IPS-18a (cell line): Measurements from ENCODE around the gene DCAF4L1.

Experiments used
- H3K27ac ChIP-seq: one replicate; pipeline ENCODE4 v1.5.1; 2013; ENCODE audit warnings: low read length
- H3K27me3 ChIP-seq: one replicate; pipeline ENCODE4 v1.6.1; 2013; ENCODE audit warnings: mild to moderate bottlenecking, low read length; ENCODE audit not compliant: control insufficient read depth, insufficient read depth
- H3K36me3 ChIP-seq: one replicate; pipeline ENCODE4 v1.6.1; 2013; ENCODE audit warnings: low read depth, low read length; ENCODE audit not compliant: control insufficient read depth
- H3K4me1 ChIP-seq: one replicate; pipeline ENCODE4 v1.6.1; 2013; ENCODE audit warnings: low read depth, low read length; ENCODE audit not compliant: control insufficient read depth
- H3K4me3 ChIP-seq: one replicate; pipeline ENCODE4 v1.5.1; 2013; ENCODE audit warnings: low read length
- H3K9ac ChIP-seq: one replicate; pipeline ENCODE4 v1.6.1; 2013; ENCODE audit warnings: mild to moderate bottlenecking, low read length, moderate library complexity
- H3K9me3 ChIP-seq: one replicate; pipeline ENCODE4 v1.6.1; 2013; ENCODE audit warnings: low read depth, low read length; ENCODE audit not compliant: control insufficient read depth

Gene DCAF4L1

DNA sequence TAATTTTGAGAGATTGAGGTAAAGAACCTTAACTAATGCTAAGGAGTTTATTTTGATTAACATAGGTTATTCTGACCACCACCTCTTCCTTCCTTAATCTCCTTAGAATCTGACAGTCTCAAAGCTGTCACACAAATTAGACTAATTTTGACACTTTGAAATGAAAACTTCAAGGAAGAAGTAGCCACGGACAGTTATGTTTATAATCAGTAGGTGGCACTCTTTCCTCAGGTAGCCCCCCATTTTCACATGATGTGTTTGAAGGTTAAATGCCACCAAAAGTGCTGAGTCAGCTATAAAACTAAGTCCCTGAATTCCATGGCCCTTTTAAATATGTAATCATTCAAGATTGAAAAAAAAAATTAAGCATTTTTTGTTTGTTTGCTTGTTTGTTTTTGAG, 23.9 kb upstream of the DCAF4L1 start:
- H3K4me1 ChIP-seq: peaks cover 2% of the 10 kb centered on the region
- H3K27ac ChIP-seq: no peak overlapping the region
- H3K36me3 ChIP-seq: peaks cover 24% of the 10 kb centered on the region
- no peaks in the 10 kb centered on the region for H3K9me3 ChIP-seq
- H3K4me3 ChIP-seq: no peak overlapping the region
- H3K9ac ChIP-seq: no peak overlapping the region
- no peaks in the 10 kb centered on the region for H3K27me3 ChIP-seq

DNA sequence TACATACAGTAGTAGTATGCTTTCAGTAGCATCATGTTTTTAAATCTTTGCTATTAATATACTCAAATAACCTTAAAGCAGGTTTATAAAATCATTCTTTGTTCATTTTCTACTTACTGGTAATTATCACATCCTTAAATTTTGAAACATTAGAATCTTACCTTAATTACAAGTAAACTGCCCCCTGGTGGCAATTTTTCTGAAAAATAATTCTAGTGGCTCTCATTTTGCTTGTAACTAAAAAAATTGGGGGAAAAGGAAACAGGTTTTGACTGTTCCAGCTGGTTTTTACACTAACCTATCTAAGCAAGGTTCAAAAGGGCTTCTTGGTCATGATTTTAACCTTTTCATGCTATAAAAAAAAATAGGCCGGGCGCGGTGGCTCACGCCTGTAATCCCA, 18.5 kb upstream of the DCAF4L1 start:
- no peaks in the 10 kb centered on the region for H3K36me3 ChIP-seq
- H3K4me3 ChIP-seq: no peak overlapping the region
- no peak overlapping the region for H3K9ac ChIP-seq
- no peaks in the 10 kb centered on the region for H3K27me3 ChIP-seq
- H3K9me3 ChIP-seq: no peaks in the 10 kb centered on the region
- H3K27ac ChIP-seq: no peak overlapping the region
- H3K4me1 ChIP-seq: peaks cover 2% of the 10 kb centered on the region

DNA sequence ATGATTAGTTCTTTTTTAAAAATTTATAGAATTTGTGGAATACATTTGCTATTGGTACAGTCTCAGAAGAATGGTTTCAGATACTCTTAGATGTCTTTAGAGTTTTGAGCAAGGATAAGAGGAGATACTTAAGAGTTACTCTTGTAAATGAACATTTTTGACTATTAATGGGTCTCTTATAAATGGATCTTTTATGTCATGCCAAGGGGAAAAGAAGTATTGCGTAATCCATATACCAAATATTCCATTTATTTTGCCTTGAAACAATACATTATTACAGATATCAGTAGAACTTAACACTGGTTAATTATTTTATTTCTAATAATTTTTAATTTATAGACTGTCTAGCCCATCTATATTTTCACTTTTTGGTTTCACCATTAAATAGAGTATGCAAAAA, 17.2 kb upstream of the DCAF4L1 start:
- H3K4me1 ChIP-seq: peaks cover 2% of the 10 kb centered on the region
- H3K4me3 ChIP-seq: no peak overlapping the region
- no peaks in the 10 kb centered on the region for H3K36me3 ChIP-seq
- no peak overlapping the region for H3K27ac ChIP-seq
- H3K9ac ChIP-seq: no peak overlapping the region
- no peaks in the 10 kb centered on the region for H3K27me3 ChIP-seq
- H3K9me3 ChIP-seq: no peaks in the 10 kb centered on the region

DNA sequence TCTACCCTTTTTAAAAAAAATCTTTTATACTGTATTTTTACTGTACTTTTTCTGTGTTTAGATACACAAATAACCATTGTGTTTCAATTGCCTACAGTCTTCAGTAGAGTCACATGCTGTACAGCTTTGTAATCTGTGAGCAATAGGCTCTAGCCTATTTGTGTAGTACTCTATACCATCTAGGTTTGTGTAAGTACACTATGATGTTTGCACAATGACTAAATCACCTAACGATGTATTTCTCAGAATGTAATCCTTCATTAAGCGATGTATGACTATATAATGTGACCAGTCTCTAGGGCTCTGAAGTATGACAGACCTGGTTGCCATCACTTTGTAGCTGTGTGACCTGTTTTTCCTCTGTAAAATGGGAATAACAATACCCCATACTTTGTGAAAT, 14.2 kb upstream of the DCAF4L1 start:
- no peaks in the 10 kb centered on the region for H3K36me3 ChIP-seq
- no peaks in the 10 kb centered on the region for H3K27me3 ChIP-seq
- H3K27ac ChIP-seq: no peak overlapping the region
- no peaks in the 10 kb centered on the region for H3K4me1 ChIP-seq
- no peaks in the 10 kb centered on the region for H3K9me3 ChIP-seq
- H3K4me3 ChIP-seq: no peak overlapping the region
- no peak overlapping the region for H3K9ac ChIP-seq

DNA sequence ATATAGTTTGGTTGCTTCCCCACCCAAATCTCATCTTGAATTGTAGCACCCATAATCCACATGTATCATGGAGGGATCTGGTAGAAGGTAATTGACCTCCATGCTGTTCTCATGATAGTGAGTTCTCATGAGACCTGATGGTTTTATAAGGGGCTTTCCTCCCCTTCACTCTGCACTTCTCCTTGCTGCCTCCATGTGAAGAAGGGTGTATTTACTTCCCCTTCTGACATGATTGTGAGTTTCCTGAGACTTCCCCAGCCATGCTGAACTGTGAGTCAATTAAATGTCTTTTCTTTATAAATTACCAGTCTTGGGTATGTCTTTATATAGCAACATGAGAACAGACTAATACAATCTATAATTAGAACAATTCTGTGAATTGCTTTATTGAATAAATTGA, 11.9 kb upstream of the DCAF4L1 start:
- Histone ChIP-seq H3K9ac (no peak overlapping the region), H3K36me3 (no peaks in the 10 kb centered on the region), H3K27ac (no peak overlapping the region), H3K4me3 (no peak overlapping the region), H3K4me1 (no peaks in the 10 kb centered on the region), H3K9me3 (no peaks in the 10 kb centered on the region), H3K27me3 (no peaks in the 10 kb centered on the region)

DNA sequence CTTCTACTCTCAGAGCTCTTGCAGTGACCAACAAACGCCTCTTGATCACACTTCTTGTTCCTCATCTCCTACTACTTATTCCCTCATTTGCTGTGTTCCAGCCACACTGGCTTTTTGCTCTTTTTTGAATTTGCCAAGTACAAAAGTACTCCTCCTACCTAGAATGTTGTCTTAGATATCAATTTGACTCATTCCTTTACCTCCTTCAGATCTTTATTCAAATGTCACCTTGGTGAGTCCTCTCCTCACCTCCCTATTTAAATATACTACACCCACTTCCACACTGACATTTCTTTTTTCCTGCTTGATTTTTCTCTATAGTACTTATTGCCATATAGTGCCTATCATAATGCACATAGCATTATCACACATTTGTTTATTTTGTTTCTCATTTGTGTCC, 6.2 kb upstream of the DCAF4L1 start:
- H3K9me3 ChIP-seq: no peaks in the 10 kb centered on the region
- H3K27ac ChIP-seq: no peak overlapping the region
- H3K27me3 ChIP-seq: no peaks in the 10 kb centered on the region
- peaks cover 9% of the 10 kb centered on the region for H3K4me1 ChIP-seq
- no peak overlapping the region for H3K4me3 ChIP-seq
- no peaks in the 10 kb centered on the region for H3K36me3 ChIP-seq
- no peak overlapping the region for H3K9ac ChIP-seq

DNA sequence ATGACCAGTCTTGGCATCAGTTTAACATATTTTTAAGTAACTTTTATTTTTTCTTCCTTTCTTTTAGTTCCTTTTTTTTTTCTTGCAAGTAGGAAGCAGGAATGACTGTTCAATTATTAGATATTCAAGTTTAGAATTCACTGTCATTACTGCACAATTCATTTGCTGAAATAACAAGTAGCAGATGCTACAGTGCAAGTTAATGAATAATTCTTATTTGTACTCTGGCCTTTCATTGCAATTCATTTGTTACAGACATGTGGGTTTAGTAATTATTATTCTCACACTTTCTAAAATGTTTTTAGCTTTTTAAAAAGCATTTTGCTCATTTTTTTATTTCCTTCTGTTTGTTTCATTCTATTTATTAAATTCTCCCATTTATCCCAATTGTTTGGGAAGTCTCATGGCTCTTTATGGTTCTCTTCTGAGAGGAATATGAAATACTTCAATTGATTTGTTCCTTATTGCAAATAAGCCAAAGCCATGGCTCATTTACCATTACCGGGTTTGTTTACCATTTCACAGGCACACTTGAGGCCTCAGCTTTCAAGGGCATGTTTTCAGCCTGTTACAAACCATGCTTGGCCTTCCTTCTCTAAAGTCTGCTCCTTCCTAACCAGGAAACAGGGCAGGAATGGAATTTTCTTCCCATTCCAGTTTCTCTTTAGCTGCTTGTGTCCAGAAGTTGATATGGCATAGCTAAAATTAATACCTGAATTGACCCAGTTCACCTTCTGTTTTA, 4.6 kb upstream of the DCAF4L1 start:
- Histone ChIP-seq H3K27ac (no peak overlapping the region), H3K27me3 (no peaks in the 10 kb centered on the region), H3K4me3 (no peak overlapping the region), H3K9ac (no peak overlapping the region), H3K9me3 (no peaks in the 10 kb centered on the region), H3K4me1 (peaks cover 9% of the 10 kb centered on the region), H3K36me3 (no peaks in the 10 kb centered on the region)

DNA sequence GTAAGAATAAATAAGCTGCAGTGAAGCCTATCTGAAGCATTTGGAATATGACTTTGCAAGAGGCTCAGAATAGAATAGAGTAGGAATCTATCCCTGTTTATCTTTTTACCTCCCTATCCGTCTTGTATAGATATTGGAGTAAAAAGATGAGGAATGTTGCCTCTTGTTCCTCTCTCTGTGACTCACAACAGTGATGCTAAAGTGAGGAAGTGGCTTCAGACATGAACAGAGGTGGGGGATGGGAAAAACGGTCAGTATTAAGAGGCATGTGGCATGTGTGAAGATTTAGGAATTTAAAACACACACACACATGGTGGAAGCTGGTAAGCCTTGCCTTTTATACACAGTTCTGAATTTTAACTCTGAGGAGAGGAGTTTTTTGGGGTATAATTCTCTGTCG, 3.8 kb upstream of the DCAF4L1 start:
- Histone ChIP-seq H3K4me1 (peaks cover 9% of the 10 kb centered on the region), H3K27ac (no peak overlapping the region), H3K4me3 (no peak overlapping the region), H3K36me3 (no peaks in the 10 kb centered on the region), H3K9ac (no peak overlapping the region), H3K9me3 (no peaks in the 10 kb centered on the region), H3K27me3 (no peaks in the 10 kb centered on the region)

DNA sequence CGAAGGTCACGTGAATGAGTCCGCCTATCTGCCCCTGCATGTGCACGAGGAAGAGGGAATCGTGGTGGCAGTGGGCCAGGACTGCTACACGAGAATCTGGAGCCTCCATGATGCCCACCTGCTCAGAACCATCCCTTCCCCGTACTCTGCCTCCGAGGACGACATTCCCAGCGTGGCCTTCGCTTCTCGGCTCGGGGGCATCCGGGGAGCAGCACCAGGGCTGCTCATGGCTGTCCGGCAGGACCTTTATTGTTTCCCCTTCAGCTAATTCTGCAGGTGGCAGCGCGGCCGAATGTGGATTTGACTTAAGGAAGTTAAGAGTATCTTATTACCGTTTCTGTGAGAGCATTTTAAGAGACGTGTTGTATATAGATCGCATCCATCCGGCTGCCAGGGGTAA, 1.2 kb downstream of the DCAF4L1 start:
- no peaks in the 10 kb centered on the region for H3K9me3 ChIP-seq
- H3K9ac ChIP-seq: no peak overlapping the region
- no peak overlapping the region for H3K27ac ChIP-seq
- H3K4me3 ChIP-seq: no peak overlapping the region
- no peaks in the 10 kb centered on the region for H3K36me3 ChIP-seq
- H3K27me3 ChIP-seq: no peaks in the 10 kb centered on the region
- peaks cover 24% of the 10 kb centered on the region for H3K4me1 ChIP-seq

DNA sequence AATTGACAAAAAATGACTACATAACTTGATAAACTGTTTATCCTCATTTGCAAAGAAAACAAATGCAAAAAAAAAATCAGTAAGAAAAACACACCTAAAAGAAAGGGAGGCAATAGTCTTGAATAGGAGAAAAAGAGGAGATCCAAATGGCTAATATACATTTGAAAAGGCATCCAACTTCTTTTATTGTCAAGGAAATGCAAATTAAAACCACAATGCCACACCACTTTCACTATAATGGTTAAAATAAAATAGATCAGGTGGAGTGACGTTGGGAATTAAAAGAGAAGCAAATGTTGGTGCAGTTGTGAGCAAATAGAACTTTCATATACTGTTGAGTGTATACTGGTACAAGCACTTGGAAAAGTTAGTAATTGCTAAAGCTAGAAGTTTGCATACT, 3.6 kb downstream of the DCAF4L1 start:
- Histone ChIP-seq H3K27ac (no peak overlapping the region), H3K4me1 (peaks cover 20% of the 10 kb centered on the region), H3K9me3 (no peaks in the 10 kb centered on the region), H3K27me3 (no peaks in the 10 kb centered on the region), H3K9ac (no peak overlapping the region), H3K4me3 (peak overlapping the region; percentile 40), H3K36me3 (no peaks in the 10 kb centered on the region)

DNA sequence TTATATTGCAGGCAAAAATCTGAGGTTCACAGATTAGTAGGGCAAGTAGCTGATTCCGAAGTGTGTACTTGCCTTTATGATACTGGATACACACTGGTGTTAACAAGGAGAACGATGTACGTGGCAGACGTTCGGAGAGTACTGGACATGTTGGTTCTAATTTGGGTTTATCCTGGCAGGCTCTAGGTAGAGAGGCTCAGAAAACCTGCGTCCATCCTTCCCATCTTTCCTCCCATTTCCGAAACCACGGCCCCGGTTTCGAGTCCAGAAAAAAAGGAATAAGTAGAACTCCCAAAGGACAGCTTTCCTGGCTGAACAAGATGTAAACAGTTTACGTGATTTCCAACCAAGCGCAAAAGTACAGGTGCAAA, 8.4 kb downstream of the DCAF4L1 start:
- peaks cover 16% of the 10 kb centered on the region for H3K4me1 ChIP-seq
- H3K27me3 ChIP-seq: no peaks in the 10 kb centered on the region
- H3K27ac ChIP-seq: peak overlapping the region; percentile 30
- no peaks in the 10 kb centered on the region for H3K9me3 ChIP-seq
- H3K4me3 ChIP-seq: peak overlapping the region; percentile 90
- peak overlapping the region; percentile 81 for H3K9ac ChIP-seq
- H3K36me3 ChIP-seq: no peaks in the 10 kb centered on the region

DNA sequence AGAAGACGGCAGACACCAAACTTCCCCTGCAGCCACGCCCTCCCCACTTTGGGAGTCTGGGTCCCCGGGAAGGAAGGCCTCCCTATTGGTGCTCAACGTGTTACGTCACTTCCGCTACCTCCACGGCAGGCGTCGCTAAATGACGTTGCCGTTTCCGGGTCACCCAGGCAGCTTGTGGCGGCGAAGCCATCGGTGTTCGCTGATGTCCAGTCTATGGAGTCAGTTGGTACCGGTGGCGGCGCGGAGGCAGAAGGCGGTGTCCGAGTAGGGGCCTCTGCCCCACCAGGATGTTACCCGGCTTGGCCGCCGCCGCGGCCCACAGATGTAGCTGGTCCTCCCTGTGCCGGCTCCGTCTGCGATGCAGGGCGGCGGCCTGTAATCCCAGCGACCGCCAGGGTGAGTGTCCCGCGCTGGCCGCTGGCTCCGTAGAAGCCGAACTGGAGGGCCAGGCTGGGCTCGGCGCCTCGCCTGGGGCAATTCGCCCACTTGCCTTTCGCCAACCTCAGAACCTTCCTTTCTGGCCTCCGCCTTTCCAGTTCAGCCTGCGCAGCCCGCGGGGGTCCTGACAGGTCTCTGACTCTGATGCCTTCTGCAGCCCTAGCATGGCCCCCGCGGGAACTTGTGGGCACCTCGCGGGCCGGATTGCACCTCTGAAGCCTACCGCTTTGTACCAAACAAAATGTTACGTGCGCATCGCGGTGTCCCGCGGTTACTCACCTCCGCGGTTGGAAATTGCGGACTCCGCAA, 9.0 kb downstream of the DCAF4L1 start, which contains the start of gene SLC30A9:
SLC30A9 (plus strand) TSS at position 166 of the 747 bp plus-strand sequence; CDS start at position 288, 122 bp downstream.
- H3K27ac ChIP-seq: peak within 1 kb of the TSS; percentile 30
- peak within 1 kb of the TSS; percentile 81 for H3K9ac ChIP-seq
- no peaks in the 10 kb centered on the region for H3K36me3 ChIP-seq
- no peaks in the 10 kb centered on the region for H3K9me3 ChIP-seq
- no peaks in the 10 kb centered on the region for H3K27me3 ChIP-seq
- peaks cover 11% of the 10 kb centered on the region for H3K4me1 ChIP-seq
- H3K4me3 ChIP-seq: peak within 1 kb of the TSS; percentile 90
